Measurements from ENCODE around the gene MAPK4.

The MAPK4 gene

DNA sequence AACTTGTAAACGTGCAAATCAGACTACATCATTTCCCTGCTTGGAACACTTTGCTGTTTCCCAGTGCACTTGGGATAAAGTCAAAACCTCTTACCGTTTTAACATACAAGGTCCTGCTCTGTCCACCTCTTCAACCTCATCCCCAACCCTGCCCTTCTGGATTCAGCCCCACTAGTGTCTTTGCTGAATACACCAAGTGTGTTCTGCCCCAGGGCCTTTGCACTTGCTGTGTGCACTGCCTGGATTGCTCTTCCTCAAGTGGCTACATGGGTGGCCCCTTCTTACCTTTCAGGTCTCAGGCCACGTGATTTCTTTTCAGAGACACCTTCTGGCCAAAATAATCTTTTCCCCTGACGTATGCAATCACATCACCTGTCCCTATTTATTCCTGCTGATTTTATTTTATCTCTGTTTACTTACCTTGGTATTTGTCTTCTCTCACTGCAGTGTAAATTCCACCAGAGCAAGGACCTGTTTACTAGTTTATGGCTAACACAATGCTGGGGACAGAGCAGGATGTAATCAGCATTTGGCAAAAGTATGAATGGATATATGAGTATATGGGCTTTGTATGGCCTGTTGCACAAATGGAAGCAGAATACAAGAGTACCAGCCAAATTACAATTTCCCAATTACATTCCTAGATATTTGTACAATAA, 63.9 kb downstream of the MAPK4 start:
- no peak for DNase-seq (ENCODE audit: low read depth in 2 of 2)

DNA sequence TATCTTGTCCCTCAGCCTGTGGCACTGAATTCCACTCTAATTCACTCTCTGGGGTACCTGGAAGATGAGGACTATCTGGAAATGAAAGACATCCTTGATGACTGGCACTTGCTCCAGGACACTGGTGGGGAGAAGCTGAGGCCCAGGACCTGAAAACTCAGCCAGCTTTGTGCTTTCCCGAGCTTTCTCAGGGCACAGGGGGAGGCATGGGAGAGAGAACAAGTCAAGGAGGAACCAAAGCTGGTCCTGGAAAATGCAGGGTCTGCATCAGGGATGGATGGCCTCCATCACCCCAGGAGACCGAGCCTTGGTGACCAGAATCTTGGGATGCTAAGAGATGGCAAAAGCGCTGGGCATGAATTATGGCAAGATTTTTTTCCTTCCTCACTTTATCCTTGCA, 65.1 kb downstream of the MAPK4 start:
- no peak for DNase-seq (ENCODE audit: low read depth in 2 of 2)

DNA sequence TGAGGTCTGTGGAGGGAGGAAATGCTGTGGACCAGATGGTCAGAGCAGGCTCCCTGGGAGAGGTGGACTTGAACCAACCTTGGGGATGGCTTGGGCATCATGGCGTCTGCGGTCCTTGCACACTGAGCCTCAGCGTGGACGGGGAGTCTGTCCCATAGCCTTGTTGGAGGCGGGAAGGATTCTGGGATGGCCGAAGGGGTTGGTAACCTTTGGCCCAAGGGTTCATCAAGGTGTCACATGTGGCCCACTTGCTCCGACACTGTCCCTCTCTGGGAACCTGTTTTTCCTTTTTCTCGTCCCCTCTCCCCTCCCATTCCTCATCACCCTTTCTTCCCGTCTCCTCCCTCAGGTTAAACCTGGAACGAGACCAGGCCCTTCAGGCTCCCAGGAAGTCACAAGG, 66.4 kb downstream of the MAPK4 start:
- DNase-seq (ENCODE audit: low read depth in 2 of 2), result no peak

DNA sequence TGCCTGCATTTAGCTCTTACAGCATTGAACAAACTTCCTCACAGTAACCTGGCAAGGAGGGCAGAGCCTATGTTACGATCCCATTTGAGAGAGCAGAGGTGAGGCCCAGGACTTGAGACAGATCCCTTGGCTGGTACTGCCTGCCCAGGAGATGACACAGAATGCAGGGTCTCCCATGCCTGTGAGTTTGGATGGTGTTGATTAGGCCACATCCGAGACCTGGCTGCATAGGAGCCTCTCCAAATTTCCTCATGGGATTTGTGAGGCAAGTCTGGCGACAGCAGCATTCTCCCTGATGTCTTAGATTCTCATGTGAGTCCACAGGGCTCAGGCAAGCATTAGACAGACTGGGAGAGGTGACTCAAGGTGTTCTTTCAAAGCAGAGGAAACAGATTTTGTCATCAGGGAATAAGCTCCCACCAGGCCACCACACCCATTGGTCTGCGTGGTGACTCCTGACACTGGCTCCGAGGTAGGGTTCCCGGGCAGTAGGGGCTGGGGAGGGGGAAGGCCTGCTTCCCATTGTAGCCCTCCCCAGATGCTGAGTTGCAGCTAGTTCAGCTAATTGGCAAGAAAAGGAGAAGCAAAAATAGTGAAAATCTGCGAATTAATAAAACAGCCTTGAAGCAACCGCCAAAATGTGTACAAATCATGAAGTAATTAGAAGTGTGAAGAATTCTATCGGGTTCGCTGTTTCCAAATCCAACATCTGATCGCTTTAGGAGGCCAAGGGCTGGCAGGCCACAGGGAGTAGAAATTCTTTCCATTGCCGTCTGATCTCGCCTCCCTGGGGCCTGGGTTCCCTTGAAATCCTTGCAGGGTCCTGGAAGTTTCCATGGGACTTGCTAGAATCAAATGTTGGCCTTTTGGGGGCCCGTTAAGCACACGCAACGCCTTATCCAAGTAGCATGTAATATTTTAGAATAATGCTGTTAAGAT, 68.0 kb downstream of the MAPK4 start:
- no peak for DNase-seq (ENCODE audit: low read depth in 2 of 2)

DNA sequence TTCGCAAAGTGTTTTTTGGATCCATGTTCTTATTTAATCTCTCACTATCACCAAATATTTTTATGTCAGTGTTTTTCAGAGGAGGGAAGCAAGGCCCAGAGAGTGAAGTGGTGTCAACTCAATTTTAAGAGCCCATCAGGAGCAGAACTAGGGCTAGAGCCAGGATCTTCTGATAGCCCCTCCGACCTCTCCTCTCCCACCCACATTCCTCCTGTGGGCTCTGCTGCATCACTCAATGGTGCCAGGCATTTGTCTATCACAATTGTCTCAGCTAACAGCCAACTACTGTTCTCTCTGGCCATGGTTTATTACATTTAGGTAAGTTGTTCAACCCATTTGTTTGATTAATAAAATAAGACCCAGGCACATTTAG, 68.6 kb downstream of the MAPK4 start:
- DNase-seq (ENCODE audit: low read depth in 2 of 2), result no peak

DNA sequence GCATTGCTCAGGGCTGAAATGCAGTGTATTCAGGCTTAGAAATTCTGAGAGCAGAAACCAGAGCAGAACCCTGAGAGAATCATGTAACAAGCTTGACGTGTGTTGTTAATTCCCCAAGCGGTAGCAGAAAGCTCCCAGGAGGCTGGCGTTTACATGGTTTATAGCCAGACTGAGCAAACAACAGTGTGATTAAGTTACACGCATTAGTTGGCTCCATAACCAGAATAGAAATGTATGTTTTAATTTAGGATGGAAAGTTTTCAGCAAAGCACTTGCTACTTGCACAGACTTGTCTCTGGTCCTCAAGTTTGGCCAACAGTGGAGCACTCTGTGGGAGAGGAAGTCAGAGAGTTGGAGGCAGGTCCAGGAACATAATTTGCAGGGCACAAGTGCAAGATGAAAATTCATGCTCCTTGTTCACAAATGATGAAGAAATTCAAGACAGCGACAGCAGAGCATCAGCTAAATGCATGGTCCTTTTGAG, 69.3 kb downstream of the MAPK4 start:
- no peak for DNase-seq (ENCODE audit: low read depth in 2 of 2)

DNA sequence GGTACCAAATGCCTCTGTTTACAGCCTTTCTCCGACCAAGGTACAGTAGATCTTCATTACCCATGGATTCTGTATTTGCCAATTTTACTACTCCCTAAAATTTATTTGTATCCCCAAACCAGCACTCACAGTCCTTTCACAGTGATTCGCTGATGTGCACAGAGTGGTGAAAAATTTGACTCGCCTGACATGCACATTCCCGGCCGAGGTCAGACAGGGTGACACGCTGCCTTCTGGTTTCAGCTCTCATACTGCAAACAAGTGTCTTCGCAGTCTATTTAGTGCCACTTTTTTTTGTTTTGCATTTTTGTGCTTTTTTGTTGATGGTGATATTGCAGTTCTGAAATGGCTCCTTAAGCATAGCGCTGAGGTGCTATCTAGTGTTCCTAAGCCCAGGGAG, 71.0 kb downstream of the MAPK4 start:
- DNase-seq (ENCODE audit: low read depth in 2 of 2), result no peak

DNA sequence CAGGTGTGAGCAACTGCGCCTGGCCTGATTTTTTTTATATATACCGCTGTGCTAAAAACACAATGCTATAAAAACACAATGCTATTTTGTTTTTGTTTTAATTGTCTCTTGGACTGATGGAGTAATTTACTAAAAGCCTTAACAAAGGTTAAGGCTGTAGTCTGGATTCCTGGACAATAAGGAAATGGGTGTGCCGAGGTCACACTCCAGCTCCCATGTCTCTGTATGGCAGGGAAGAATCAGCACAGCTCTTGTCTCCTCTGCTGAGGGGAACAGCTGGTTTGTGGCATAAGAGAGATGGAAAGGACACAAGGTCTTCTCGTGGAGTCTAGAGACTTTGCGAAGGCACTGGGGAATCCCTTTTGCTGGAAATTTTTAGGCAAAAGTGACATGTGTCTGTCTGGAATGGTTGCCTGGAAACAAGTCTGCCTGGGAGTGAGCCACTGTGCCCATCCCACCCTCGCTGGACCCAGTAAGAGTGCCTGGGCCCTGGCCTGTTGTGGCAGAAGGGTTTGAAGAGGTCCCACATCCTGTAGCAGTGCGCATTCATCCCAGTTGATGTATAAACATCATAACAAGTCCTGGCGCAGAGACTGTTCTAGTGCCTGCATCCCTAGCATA, 73.1 kb downstream of the MAPK4 start:
- DNase-seq (ENCODE audit: low read depth in 2 of 2), result no peak

DNA sequence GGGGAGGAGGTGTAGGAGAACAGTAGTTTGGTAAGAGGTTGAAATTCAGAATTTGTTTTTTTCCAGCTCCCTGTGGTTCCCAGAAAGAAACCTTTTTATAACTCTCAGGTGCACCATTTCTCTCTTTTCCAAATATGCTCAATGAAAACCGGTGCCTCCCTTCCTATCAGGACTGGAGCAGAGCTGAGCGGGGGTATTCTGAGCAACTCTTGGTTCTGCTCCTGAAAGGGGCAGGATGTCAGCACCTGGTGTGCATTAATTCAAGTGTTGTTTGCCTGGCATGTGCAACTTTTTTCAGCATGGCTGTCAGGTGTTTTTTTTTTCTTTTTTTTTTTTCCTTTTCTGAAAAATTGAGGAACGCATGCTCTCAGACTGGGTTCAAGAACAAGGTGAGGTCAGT, 74.1 kb downstream of the MAPK4 start:
- no peak for DNase-seq (ENCODE audit: low read depth in 2 of 2)

DNA sequence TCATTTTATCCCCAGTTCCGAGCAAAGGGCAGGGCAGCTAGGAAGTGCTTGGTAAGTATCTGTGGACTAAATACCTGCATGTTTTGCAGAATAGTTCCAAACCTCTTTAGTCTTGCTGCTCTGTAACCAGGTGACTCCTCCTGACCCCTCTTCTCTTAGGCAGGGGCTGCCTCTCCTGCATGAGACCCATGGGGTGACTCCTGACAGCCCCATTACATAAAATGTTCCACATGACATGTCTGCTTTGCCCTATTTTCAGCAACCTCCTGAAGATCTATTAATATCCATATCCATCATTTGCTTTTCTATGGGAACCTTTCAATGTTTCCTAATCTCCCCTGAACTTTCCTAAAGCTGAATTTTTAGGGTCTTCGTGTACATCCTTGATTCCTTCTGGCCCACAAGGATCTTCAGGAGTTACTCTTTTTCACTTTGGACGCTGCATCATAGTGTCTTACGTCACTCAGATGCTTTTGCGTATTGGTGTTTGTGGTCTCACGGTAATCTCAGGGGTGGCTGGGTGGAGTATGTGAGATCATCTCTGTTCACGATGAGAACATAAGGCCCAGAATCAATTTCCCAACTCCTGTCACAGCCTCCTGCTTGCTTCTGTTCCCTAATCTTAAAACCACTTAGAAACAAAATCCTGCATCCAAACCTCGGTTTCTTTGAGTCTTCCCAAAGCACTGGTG, 76.6 kb downstream of the MAPK4 start:
- DNase-seq (ENCODE audit: low read depth in 2 of 2), result no peak

DNA sequence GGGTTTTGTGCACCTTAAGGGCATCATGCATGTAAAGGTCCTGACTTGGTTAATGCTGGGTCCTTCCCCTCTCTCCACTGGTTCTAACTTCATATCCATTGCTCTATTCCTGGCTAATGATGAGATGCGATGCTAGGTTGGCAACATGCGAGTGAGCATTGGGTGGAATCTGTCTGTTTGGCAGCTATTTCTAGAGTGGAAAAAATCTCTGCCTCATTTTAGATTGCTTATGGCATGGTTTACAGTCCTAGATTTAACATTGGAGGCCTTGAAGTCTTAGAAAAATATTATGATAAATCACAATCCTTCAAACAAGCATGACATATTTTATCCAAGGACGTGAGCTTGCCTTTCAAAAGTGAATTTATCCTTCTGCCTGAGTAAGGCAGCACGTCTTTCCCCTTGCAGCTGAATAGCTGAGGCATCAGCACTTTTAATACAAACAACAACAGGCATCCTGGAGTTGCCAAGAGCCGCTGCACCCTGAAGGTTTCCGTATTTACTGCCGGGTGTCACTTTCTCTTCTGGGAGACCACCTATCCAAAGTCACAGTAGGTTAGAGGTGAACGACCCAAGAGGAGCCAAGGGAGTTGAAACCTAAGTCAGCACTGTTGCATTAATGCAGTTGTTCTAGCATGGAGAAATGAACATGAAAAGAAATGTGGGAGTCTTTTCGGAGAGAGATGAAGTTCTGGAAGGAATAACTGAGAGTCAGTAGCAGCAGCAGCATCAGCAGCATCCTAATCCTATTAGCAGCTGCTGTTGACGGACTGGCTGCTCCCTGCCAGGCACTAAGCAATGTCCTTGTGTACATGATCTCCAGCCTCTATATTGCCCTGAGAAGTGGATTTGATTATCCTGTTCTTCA, 78.4 kb downstream of the MAPK4 start:
- no peak for DNase-seq (ENCODE audit: low read depth in 2 of 2)

DNA sequence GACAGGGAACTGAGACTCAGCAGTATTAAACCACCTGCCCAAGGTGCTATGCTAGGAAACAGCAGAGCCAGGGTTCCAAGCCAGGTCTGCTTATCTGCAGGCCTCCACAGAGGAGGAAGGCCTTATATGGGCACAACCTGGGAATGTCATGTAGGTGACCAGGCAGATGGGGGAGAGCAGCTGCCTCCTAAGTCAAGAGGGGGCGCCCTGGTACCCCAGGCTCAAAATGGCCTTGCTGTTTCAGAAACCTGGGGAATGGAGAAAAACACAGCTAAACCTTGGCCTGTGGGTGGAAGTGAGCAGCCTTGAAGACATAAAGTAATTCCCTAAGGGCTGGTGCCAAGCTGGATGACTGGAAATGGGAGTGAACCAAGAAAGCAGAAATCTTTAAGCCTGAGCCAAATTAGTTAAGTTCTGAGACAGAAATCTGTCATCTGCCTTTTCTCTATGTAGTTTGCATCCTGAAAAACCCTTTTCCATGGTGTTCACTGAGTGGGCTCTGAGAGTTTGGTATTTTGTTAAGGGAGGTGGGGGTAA, 79.1 kb downstream of the MAPK4 start:
- DNase-seq (ENCODE audit: low read depth in 2 of 2), result no peak

DNA sequence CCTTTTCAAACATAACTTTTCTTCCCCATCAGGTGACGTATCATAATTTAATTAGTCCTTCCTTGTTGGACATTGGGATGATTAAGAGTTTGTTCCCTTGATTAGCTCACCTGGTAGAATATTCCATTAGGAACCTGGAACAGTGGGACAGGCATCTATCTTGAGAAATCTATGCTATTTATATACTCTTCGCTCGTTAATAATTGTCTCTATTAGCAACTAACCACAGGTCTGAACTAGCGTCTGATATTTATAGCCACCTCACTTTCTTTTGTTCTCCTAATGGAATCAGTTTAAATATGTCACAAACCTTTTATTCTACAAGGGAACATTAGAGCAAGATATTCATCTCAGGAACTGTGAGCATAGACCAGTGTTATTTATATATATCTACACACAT, 79.8 kb downstream of the MAPK4 start:
- DNase-seq (ENCODE audit: low read depth in 2 of 2), result no peak

DNA sequence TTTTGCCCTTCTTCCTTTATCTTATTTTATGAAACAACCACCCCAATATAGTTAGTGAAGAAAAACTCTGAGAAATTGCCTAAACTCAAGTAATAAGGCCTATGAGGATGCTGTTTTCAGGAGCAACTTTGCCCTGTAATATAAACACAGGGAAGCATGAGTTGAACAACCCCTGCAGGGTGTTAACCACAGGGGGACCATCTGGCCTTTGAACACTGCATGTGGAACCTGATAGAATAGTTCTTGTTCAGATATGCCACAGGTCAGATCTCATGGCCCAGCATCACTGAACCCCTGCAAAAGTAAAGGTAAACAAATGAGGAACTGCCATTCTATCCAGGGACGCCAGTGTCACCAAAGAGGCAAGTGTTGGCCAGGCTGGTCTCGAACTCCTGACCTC, 82.6 kb downstream of the MAPK4 start:
- no peak for DNase-seq (ENCODE audit: low read depth in 2 of 2)

DNA sequence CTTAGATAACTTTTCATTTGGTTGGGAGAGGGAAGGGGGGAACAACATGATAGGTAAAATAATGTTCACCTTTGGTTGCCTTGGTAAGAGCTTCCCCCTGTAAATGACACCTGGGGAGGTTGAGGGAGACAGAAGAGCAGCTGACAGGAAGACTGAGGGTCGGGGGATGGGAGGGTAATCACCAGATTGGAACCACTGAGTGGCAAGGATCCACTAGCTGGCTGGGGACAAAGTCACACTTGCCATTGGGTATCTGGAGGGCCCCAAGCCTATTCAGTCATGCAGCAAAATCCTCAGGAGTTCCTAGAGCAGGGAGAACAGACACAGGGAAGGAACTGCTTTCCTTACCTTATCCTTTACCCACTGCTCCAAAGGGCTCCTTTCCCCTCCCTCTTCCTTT, 84.3 kb downstream of the MAPK4 start:
- DNase-seq (ENCODE audit: low read depth in 2 of 2), result no peak

DNA sequence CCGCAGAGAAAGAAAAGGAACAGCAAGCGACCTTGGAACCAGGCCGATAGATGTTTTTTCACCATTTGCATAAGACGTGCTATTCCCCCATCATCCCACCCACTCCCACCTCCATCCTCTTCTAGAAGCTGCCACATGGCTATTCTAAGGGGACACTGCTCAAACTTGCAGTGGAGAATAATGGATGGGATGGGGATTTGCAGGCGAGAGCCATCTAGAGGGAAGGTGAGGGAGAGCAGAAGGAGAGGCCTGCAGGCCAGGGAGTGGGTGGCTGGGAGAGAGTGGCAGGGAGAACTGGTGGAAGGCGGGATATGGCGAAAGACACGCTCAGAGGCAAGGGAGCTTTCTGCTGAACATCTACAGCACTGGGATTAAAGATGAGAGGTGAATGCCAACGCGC, 84.9 kb downstream of the MAPK4 start:
- DNase-seq (ENCODE audit: low read depth in 2 of 2), result no peak

DNA sequence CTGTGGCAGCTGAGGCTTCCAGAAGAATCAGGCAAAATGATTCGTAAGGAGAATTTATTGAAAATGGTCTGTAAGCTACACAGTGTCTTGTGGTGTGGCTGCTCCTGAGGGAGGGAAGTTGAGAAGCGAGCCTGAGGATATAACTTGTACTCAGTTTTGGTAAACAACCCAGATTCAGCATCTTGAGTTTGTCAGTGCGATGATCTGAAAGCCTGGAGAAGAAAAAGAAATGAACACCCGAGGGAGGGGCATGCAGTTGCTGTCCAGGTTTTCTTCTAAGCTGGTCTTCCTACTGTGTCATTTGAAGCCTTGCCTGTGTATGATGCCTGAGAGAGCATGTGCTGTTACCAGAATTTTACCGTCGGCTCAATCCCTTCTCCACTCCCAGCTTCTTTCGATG, 87.3 kb downstream of the MAPK4 start:
- DNase-seq (ENCODE audit: low read depth in 2 of 2), result no peak

DNA sequence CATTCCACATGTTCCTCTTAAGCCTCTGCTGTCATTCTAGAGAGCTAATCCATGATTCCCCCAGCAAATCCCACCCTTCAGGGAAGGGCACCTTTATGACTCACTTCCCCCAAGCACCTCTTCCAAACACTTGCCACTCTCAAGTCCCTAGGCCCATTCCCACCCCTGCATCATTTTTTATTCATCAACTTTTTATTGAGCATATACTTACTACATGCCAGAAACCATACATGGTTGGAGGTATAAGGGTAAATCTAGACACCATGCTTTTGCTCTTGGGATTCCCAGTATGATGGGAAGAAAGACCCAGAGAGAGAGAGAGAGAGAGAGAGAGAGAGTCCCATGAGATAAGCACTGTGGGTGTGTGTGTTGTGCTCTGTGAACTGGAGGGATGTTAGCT, 87.9 kb downstream of the MAPK4 start:
- DNase-seq (ENCODE audit: low read depth in 2 of 2), result no peak

DNA sequence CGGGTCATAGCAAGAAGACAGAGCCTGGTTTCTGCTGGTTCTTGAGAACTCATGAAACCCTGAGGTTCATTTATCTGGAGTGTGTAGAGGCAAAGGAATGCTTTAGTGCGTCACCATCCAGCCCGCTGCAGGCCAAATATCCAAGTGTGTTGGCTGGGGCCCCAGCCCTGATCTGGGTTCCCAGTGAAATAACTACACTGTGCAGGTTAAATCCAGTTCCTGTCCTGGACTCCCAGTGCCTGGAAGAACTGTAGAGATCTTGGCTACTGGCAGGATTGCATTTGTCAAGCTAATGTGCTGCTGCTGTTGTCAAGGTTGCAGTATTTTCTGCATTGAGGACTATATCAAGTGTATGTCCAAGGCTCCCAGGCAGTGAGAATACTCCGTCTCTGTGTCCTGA, 89.9 kb downstream of the MAPK4 start:
- DNase-seq (ENCODE audit: low read depth in 2 of 2), result no peak

DNA sequence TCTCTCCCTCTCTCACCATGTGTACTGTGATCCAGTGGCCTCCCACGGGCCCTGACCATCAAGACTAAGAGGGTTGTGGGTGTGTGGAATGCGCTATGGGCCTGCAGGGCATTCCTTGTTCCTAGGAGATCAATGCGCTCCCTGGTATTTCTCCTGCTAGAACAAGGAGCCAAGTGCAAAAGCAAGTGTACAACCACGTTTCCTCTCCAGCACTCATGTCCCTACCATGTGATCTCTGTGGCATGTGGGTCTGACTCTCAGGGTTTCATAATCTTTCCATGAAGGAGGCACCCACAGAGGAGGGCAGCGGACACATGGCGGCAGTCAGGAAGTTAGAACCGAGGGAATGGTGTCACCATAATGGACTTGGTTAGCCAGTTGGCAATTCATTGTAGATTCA, 91.4 kb downstream of the MAPK4 start:
- DNase-seq (ENCODE audit: low read depth in 2 of 2), result no peak
